Measurements from ENCODE around the gene IL27RA.

Gene IL27RA

GRCh38 chr19:14072535-14073260, 41.1 kb downstream of the IL27RA start, which contains the start of gene MISP3:
Gene MISP3, plus strand, starts transcription at chr19:14072786. Its CDS starts 524 bp downstream, at chr19:14073310.
- no peaks in the 10 kb centered on the region for H3K79me2 ChIP-seq (ENCODE audit: insufficient read depth, low read length)
- H3K4me2 ChIP-seq (ENCODE audit: low read length): peak within 1 kb of the TSS; percentile 95
- no peaks in the 10 kb centered on the region for H3K9me3 ChIP-seq (ENCODE audit: low read length)
- no peaks in the 10 kb centered on the region for H3K27me3 ChIP-seq (ENCODE audit: insufficient read depth, low read length)
- H3K4me3 ChIP-seq (ENCODE audit: low read depth, low read length, poor library complexity, severe bottlenecking): peak within 1 kb of the TSS; percentile 63
- no peaks in the 10 kb centered on the region for H3K9me2 ChIP-seq (ENCODE audit: low read depth, low read length)
- TF ChIP-seq EZH2 (IDR thresholded peaks at IDR 0.05; ENCODE audit: borderline replicate concordance, low read length) (no peak), CTCF (IDR thresholded peaks at IDR 0.05; ENCODE audit: low read length) (no peak)
- H3F3A ChIP-seq (ENCODE audit: insufficient read depth, low read length): no peaks in the 10 kb centered on the region
- no peak within 1 kb of the TSS for H2AFZ ChIP-seq (ENCODE audit: low read length)
- peaks cover 30% of the 10 kb centered on the region for H3K4me1 ChIP-seq (ENCODE audit: insufficient read depth, low read length, severe bottlenecking)
- H3K9ac ChIP-seq (ENCODE audit: low read length): peak within 1 kb of the TSS; percentile 53; the same call in 1 of the 2 replicates
- no peaks in the 10 kb centered on the region for H3K36me3 ChIP-seq (ENCODE audit: insufficient read depth, low read length)
- H4K20me1 ChIP-seq (ENCODE audit: insufficient read depth, low read length): no peaks in the 10 kb centered on the region
- no peak within 1 kb of the TSS for H3K27ac ChIP-seq (ENCODE audit: low read depth, low read length, poor library complexity, severe bottlenecking)

GRCh38 chr19:14073261-14073924, 41.8 kb downstream of the IL27RA start:
- Histone ChIP-seq H2AFZ (ENCODE audit: low read length) (no peak overlapping the region), H3K9me2 (ENCODE audit: low read depth, low read length) (no peaks in the 10 kb centered on the region), H3K36me3 (ENCODE audit: insufficient read depth, low read length) (no peaks in the 10 kb centered on the region), H3F3A (ENCODE audit: insufficient read depth, low read length) (no peaks in the 10 kb centered on the region), H3K9me3 (ENCODE audit: low read length) (no peaks in the 10 kb centered on the region), H4K20me1 (ENCODE audit: insufficient read depth, low read length) (no peaks in the 10 kb centered on the region), H3K4me2 (ENCODE audit: low read length) (peak overlapping the region; percentile 95), H3K4me1 (ENCODE audit: insufficient read depth, low read length, severe bottlenecking) (peaks cover 30% of the 10 kb centered on the region), H3K27ac (ENCODE audit: low read depth, low read length, poor library complexity, severe bottlenecking) (no peak overlapping the region), H3K27me3 (ENCODE audit: insufficient read depth, low read length) (no peaks in the 10 kb centered on the region), H3K9ac (ENCODE audit: low read length) (peak overlapping the region; percentile 48; the same call in 1 of the 2 replicates), H3K4me3 (ENCODE audit: low read depth, low read length, poor library complexity, severe bottlenecking) (peak overlapping the region; percentile 63), H3K79me2 (ENCODE audit: insufficient read depth, low read length) (no peaks in the 10 kb centered on the region)
- TF ChIP-seq EZH2 (IDR thresholded peaks at IDR 0.05; ENCODE audit: borderline replicate concordance, low read length) (no peak), CTCF (IDR thresholded peaks at IDR 0.05; ENCODE audit: low read length) (peak; percentile 9; the same call in 1 of the 2 replicates)

- no peaks in the 10 kb centered on the region for H3K27me3 ChIP-seq (ENCODE audit: insufficient read depth, low read length)
- H3K9me2 ChIP-seq (ENCODE audit: low read depth, low read length): no peaks in the 10 kb centered on the region
- H3K4me1 ChIP-seq (ENCODE audit: insufficient read depth, low read length, severe bottlenecking): peaks cover 30% of the 10 kb centered on the region
- TF ChIP-seq EZH2 (IDR thresholded peaks at IDR 0.05; ENCODE audit: borderline replicate concordance, low read length) (no peak), CTCF (IDR thresholded peaks at IDR 0.05; ENCODE audit: low read length) (no peak)
- H3K4me3 ChIP-seq (ENCODE audit: low read depth, low read length, poor library complexity, severe bottlenecking): peak overlapping the region; percentile 58
- H3F3A ChIP-seq (ENCODE audit: insufficient read depth, low read length): no peaks in the 10 kb centered on the region
- H3K79me2 ChIP-seq (ENCODE audit: insufficient read depth, low read length): no peaks in the 10 kb centered on the region
- H3K36me3 ChIP-seq (ENCODE audit: insufficient read depth, low read length): no peaks in the 10 kb centered on the region
- no peaks in the 10 kb centered on the region for H3K9me3 ChIP-seq (ENCODE audit: low read length)
- H4K20me1 ChIP-seq (ENCODE audit: insufficient read depth, low read length): no peaks in the 10 kb centered on the region
- H3K27ac ChIP-seq (ENCODE audit: low read depth, low read length, poor library complexity, severe bottlenecking): no peak overlapping the region
- peak overlapping the region; percentile 71 for H3K4me2 ChIP-seq (ENCODE audit: low read length)
- H3K9ac ChIP-seq (ENCODE audit: low read length): peak overlapping the region; percentile 48; the same call in 1 of the 2 replicates
- H2AFZ ChIP-seq (ENCODE audit: low read length): no peak overlapping the region
Measured at GRCh38 chr19:14073925-14074838, 42.6 kb downstream of the IL27RA start.
